GM21423 (cell line): Measurements from ENCODE around the gene SRD5A2.
"Not testable (repeated sequence)": the region's sequence is repeated elsewhere in the genome, so short reads cannot be mapped to it uniquely, and the experiment has no call there.

ENCODE experiments used
- ATAC-seq: cut with Tn5 transposase; IDR thresholded peaks from one replicate; pipeline ENCODE4 v1.9.1; 2021; ENCODE audit warnings: mild to moderate bottlenecking, moderate library complexity; ENCODE audit not compliant: unreplicated experiment

The SRD5A2 gene

GRCh38 chr2:31534636-31535035 lies 46.1 kb downstream of the SRD5A2 start:
- ATAC-seq = no peak

DNA sequence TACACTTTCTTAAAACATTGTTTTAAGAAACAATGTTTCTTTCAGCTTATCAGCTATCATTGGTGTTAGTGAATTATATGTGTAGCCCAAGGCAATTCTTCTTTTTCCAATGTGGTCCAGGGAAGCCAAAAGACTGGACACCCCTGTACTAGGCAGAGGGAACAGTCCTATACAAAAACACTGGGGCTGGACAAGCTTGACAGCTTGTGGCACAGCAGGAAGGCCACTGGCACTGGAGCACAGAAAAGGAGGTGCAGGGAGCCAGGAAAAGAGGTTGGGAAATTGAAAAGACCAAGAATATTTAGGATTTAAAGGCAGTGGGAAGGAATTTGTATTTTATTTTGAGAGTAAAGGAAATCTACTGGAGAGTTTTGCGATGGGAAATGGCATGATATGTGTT lies 47.7 kb downstream of the SRD5A2 start:
- ATAC-seq = no peak

- no peak for ATAC-seq
Measured at GRCh38 chr2:31531101-31531500, 49.6 kb downstream of the SRD5A2 start.

- no peak for ATAC-seq
Measured at GRCh38 chr2:31529256-31529655, 51.5 kb downstream of the SRD5A2 start.

- ATAC-seq = no peak
Measured at GRCh38 chr2:31528823-31529222, 51.9 kb downstream of the SRD5A2 start.

DNA sequence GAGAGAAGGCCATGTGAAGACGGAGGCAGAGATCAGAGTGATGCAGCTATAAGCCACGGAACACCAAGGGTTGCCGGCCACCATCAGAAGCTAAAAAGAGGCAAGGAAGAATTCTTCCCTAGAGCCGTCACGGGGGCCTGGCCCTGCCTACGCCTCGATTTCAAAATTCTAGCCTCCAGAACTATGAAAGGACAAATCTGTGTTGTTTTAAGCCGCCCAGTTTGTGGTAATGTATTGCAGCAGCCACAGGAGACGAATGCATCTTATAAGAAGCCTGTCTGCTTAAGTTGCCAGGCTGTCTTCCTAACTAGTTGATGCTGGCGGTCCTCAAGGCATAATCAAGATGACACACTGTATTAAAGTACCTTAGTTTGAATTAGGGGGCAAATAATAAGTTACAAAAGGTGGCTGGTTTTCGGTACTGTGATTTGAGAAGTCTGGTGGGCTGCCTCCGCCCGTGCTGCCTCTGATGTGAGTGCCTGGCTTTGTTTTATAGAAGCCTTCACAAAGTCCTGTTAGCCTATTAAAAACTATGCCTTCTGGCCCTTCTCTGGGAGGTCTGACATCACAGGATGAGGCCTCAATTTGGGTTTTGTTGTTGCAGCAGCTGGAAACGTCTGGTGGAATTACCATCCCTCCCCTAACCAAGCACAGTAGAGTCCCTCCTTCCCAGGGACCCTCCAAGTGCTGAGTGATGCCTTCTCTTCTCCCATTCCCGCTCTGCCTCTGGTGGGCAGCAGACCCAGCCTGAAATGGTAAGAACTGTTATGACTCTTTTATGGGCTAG lies 53.6 kb downstream of the SRD5A2 start:
- ATAC-seq = no peak

DNA sequence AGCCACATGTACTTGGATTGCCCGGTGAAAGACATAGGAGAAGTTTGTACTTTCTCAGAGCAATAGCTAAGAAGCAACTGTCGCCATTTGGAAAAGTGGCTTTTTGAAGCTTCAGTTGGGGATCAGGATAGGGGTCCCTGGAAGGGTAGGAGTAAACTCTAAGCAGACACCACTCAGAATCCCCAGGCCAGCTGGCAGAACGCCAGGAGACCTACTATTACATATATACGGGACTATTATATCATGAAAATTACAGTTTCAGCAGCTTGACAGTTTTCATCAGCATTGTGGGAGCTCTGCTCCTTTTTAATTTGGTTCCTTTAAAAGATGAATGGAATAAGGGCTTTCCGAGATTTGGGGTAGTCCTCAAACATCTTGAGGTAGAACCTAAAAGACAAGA lies 54.9 kb downstream of the SRD5A2 start:
- ATAC-seq = no peak

DNA sequence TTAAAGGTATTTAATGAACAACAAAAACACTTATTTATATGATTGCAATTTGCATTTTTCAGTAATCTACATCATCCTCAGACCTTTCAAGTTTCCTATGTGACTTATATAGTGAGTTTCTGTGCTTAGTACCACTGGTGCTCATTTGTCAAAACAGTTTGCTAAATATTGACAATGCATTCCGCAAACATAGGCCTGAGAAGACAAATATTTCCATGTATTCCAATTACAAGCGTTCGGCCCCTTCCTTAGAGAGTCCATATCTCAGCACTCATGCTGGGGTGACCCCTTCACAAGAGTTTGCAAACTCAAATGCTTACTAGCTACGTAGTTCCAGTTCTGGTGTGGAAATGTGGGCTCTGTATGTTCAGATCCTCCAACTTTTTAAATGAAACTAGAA lies 56.1 kb downstream of the SRD5A2 start:
- ATAC-seq = no peak

GRCh38 chr2:31523871-31524492 lies 56.8 kb downstream of the SRD5A2 start:
- no peak for ATAC-seq

- ATAC-seq = no peak
Measured at GRCh38 chr2:31522786-31523185, 58.0 kb downstream of the SRD5A2 start.

- no peak for ATAC-seq
Measured at GRCh38 chr2:31517442-31518203, 63.1 kb downstream of the SRD5A2 start.

DNA sequence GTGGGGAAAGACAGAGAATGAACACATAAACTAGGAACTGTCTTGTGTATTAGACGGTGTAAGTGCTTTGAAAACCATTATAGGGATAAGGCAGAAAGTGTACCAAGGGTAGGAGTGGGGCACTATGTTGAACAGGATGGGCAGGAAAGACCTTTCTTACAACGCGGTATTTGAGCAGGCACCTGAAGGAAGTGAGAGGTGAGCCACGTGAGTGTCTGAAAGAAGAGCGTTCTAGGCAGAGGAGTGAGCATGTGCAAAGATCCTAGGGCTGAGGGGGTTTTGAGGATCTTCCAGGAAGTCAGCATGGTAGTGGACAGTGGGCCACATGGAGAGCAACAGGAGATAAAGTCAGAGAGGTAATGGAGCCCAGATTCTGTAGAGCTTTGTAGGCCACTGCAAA lies 65.2 kb downstream of the SRD5A2 start:
- no peak for ATAC-seq

- no peak for ATAC-seq
Measured at GRCh38 chr2:31513553-31513952, 67.2 kb downstream of the SRD5A2 start.

- no peak for ATAC-seq
Measured at GRCh38 chr2:31511376-31511775, 69.4 kb downstream of the SRD5A2 start.

- ATAC-seq = no peak
Measured at GRCh38 chr2:31505111-31505510, 75.6 kb downstream of the SRD5A2 start.

GRCh38 chr2:31504311-31504710 lies 76.4 kb downstream of the SRD5A2 start:
- ATAC-seq = no peak

- not testable (repeated sequence) for ATAC-seq
Measured at GRCh38 chr2:31496451-31496874, 84.3 kb downstream of the SRD5A2 start.

- ATAC-seq = not testable (repeated sequence)
Measured at GRCh38 chr2:31489339-31489738, 91.4 kb downstream of the SRD5A2 start.

DNA sequence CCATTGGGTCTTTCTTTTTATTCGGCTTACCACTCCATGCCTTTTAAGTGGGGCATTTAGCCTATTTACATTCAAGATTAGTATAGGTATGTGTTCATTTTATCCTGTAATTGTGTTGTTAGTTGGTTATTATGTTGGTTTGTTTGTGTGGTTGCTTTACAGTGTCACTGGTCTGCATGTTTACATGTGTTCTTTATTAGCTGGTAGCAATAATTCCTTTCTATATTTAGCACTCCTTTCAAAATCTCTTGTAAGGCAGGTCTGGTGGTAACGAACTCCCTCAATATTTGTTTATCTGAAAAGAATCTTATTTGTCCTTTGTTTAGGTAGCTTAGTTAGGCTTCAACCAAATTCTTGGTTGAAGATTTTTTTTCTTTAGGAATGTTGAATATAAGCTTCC lies 97.5 kb downstream of the SRD5A2 start:
- no peak for ATAC-seq

GRCh38 chr2:31476511-31477180 lies 104.1 kb downstream of the SRD5A2 start:
- ATAC-seq = no peak

DNA sequence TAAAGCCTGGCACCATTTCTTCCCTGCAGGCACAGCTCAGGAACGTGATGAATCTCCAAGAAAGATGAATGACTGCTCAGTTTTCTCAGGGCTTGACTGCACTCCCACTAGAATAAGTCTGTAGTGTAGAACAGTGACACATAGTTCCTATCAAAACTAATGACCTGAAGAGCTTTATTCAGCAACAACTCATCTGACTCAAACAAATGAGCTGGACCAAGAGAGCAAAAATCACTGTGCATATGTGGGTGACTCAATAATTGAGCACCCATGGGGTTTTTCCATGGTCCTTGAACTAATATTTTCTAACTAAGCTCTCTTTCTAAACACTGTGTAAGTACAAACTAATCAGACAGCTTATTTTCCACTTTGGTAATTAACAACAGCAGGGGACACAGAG lies 105.0 kb downstream of the SRD5A2 start:
- no peak for ATAC-seq
